HEK293 (cell line): ENCODE results near the gene NUP62.

Experiments used
- CTCF ChIA-PET: fragments of 350-600 bp; formaldehyde crosslinking; extraction: SDS; loops from one replicate; lab custom pipeline; 2021; ENCODE audit warnings: antibody characterized with exemption; lab: Yijun Ruan, JAX
- POLR2A ChIA-PET: fragments of 300-600 bp; formaldehyde crosslinking; extraction: SDS; loops from one replicate; lab custom pipeline; 2020; ENCODE audit warnings: antibody characterized with exemption, inconsistent platforms; lab: Yijun Ruan, JAX
- H3K27ac ChIP-seq: fragments of 200-500 bp; sonication (Bioruptor generic); 2 replicates; pipeline ENCODE4 v1.5.1; 2014; ENCODE audit warnings: low read depth, low read length, control low read depth, inconsistent platforms; ENCODE audit errors: extremely low read depth
- H3K36me3 ChIP-seq, 2 experiments: fragments of 200-500 bp in 1 of 2; sonication (Bioruptor generic) in 1 of 2; 1 replicate in 1 of 2; 2 replicates in 1 of 2; pipeline ENCODE4 v1.5.1; 2014 to 2017; ENCODE audit warnings: inconsistent platforms in 2 of 2, low read length in 2 of 2; ENCODE audit not compliant: control insufficient read depth in 2 of 2, insufficient read depth in 1 of 2
- H3K4me1 ChIP-seq: fragments of 200-500 bp; sonication (Bioruptor generic); 2 replicates; pipeline ENCODE4 v1.5.1; 2014; ENCODE audit warnings: mild to moderate bottlenecking, low read length, inconsistent platforms; ENCODE audit not compliant: control insufficient read depth, insufficient read depth
- H3K4me3 ChIP-seq: 2 replicates; pipeline ENCODE4 v1.5.1; 2011; ENCODE audit warnings: low read depth, mild to moderate bottlenecking, control low read depth, low read length, moderate library complexity
- H3K9me3 ChIP-seq: fragments of 200-500 bp; sonication (Bioruptor generic); 2 replicates; pipeline ENCODE4 v1.5.1; 2014; ENCODE audit warnings: low read depth, low read length, inconsistent platforms; ENCODE audit not compliant: control insufficient read depth, insufficient read depth
- CTCF ChIP-seq: fragments of 450-650 bp; formaldehyde crosslinking; IDR thresholded peaks from 2 replicates; pipeline ENCODE4 v1.5.1; 2016; ENCODE audit warnings: missing biosample characterization, missing genetic modification characterization
- KLF10 ChIP-seq: fragments of 450-650 bp; IDR thresholded peaks from 2 replicates; pipeline ENCODE4 v1.5.1; 2018; ENCODE audit warnings: missing biosample characterization, mild to moderate bottlenecking, missing genetic modification characterization
- PATZ1 ChIP-seq: fragments of 450-650 bp; formaldehyde crosslinking; IDR thresholded peaks from 2 replicates; pipeline ENCODE4 v1.5.1; 2016; ENCODE audit warnings: missing biosample characterization, missing genetic modification characterization
- PBX3 ChIP-seq: sonication (generic); formaldehyde crosslinking; IDR thresholded peaks from 2 replicates; pipeline ENCODE4 v1.8.1; 2022; ENCODE audit warnings: mild to moderate bottlenecking, moderate library complexity, missing genetic modification reagents
- SETDB1 ChIP-seq: IDR thresholded peaks from one replicate; pipeline ENCODE4 v1.6.1; 2017; ENCODE audit warnings: mild to moderate bottlenecking, low read length, moderate library complexity, mixed read lengths; ENCODE audit not compliant: insufficient read length
- ZBTB1 ChIP-seq: fragments of 450-650 bp; formaldehyde crosslinking; IDR thresholded peaks from 2 replicates; pipeline ENCODE4 v1.5.1; 2016; ENCODE audit warnings: missing biosample characterization, missing genetic modification characterization
- ZFHX2 ChIP-seq: fragments of 450-650 bp; formaldehyde crosslinking; conservative IDR thresholded peaks from 2 replicates; pipeline ENCODE4 v1.5.1; 2016; ENCODE audit warnings: missing biosample characterization, missing genetic modification characterization
- ZFP69B ChIP-seq: fragments of 450-650 bp; formaldehyde crosslinking; IDR thresholded peaks from 2 replicates; pipeline ENCODE4 v1.5.1; 2016; ENCODE audit warnings: missing biosample characterization, missing genetic modification characterization
- ZNF174 ChIP-seq: fragments of 450-650 bp; formaldehyde crosslinking; IDR thresholded peaks from 2 replicates; pipeline ENCODE4 v1.5.0; 2017; ENCODE audit warnings: missing biosample characterization, mild to moderate bottlenecking, missing genetic modification characterization
- ZNF202 ChIP-seq: fragments of 450-650 bp; formaldehyde crosslinking; IDR thresholded peaks from 2 replicates; pipeline ENCODE4 v1.5.1; 2016; ENCODE audit warnings: missing biosample characterization, missing genetic modification characterization, borderline replicate concordance
- ZNF37A ChIP-seq: fragments of 450-650 bp; IDR thresholded peaks from 2 replicates; pipeline ENCODE4 v1.5.1; 2018; ENCODE audit warnings: missing biosample characterization, missing genetic modification characterization
- ZNF580 ChIP-seq: fragments of 450-650 bp; formaldehyde crosslinking; IDR thresholded peaks from 2 replicates; pipeline ENCODE4 v1.5.1; 2016; ENCODE audit warnings: missing biosample characterization, missing genetic modification characterization
- ZNF610 ChIP-seq: fragments of 450-650 bp; formaldehyde crosslinking; IDR thresholded peaks from 2 replicates; pipeline ENCODE4 v1.5.1; 2016; ENCODE audit warnings: missing biosample characterization, missing genetic modification characterization, borderline replicate concordance
- ZNF692 ChIP-seq: fragments of 450-650 bp; formaldehyde crosslinking; IDR thresholded peaks from 2 replicates; pipeline ENCODE4 v1.5.1; 2016; ENCODE audit warnings: missing biosample characterization, missing genetic modification characterization
- ZNF791 ChIP-seq: fragments of 450-650 bp; formaldehyde crosslinking; IDR thresholded peaks from 2 replicates; pipeline ENCODE4 v1.5.1; 2016; ENCODE audit warnings: missing biosample characterization, missing genetic modification characterization

NUP62 gene

GRCh38 chr19:49890349-49891311 is 38.7 kb downstream of the NUP62 start (continued):
- TF ChIP-seq ZNF580 (tag by site-specific recombination) (peak; percentile 45; the same call in 1 of the 2 replicates), PBX3 (no peak), ZFP69B (tag by site-specific recombination) (peak; percentile 82), CTCF (tag by site-specific recombination) (peak; percentile 64), ZNF791 (tag by site-specific recombination) (no peak), ZNF692 (tag by site-specific recombination) (peak; percentile 89), ZNF37A (tag by site-specific recombination) (no peak), ZBTB1 (tag by site-specific recombination) (no peak), KLF10 (tag by site-specific recombination) (0 out of 2 replicates have a peak, but pooled peaks have one; percentile 40), ZFHX2 (peak; percentile 57; the same call in 1 of the 2 replicates), ZNF174 (no peak), PATZ1 (tag by site-specific recombination) (peak; percentile 32; the same call in 1 of the 2 replicates)

- peak overlapping the region; percentile 32 for H3K4me3 ChIP-seq
- ChIA-PET POLR2A (interaction anchor here (1.3 to 3.7 kb wide), 5 partner anchors 8 to 40 kb away, joined by 3 to 27 read pairs (median 7); partner anchors contain the start of genes AKT1S1, ATF5, NUP62 and TBC1D17), CTCF (interaction anchor here (0.5 to 1.2 kb wide), 5 partner anchors 21 to 152 kb away, joined by 3 to 10 read pairs (median 4); no protein-coding TSS in a partner anchor)
- no peaks in the 10 kb centered on the region for H3K4me1 ChIP-seq
- no peaks in the 10 kb centered on the region for H3K9me3 ChIP-seq
- peaks cover 3 to 10% of the 10 kb centered on the region in 2 experiments; a peak in 2 of 3 replicates for H3K36me3 ChIP-seq
- H3K27ac ChIP-seq: no peak overlapping the region
- TF ChIP-seq ZNF610 (tag by site-specific recombination) (no peak), PBX3 (peak; percentile 59; the same call in 1 of the 2 replicates), ZNF202 (tag by site-specific recombination) (no peak), SETDB1 (peak; percentile 68)
Measured at GRCh38 chr19:49889687-49890348, 39.5 kb downstream of the NUP62 start.
